T-helper 22 cell (primary cell): ENCODE results near the gene ATG13.
A peak's percentile ranks its signal among the peaks of the same experiment; 100 is the strongest.
"Not testable (repeated sequence)": the region's sequence is repeated elsewhere in the genome, so short reads cannot be mapped to it uniquely, and the experiment has no call there.

ENCODE experiments used
- DNase-seq: peaks from one replicate; pipeline ENCODE4 v3.0.0-alpha.2; 2020; ENCODE audit warnings: low read depth

The ATG13 gene

GRCh38 chr11:46617134-46617971, at the start of gene ATG13, which contains the start of gene HARBI1:
Gene ATG13, plus strand, starts transcription at chr11:46617553. Its CDS starts 26,739 bp downstream, at chr11:46644292.
Gene HARBI1, minus strand, starts transcription at chr11:46617227. Its CDS starts 990 bp downstream, at chr11:46616237.
- DNase-seq, result peak; percentile 84

DNA sequence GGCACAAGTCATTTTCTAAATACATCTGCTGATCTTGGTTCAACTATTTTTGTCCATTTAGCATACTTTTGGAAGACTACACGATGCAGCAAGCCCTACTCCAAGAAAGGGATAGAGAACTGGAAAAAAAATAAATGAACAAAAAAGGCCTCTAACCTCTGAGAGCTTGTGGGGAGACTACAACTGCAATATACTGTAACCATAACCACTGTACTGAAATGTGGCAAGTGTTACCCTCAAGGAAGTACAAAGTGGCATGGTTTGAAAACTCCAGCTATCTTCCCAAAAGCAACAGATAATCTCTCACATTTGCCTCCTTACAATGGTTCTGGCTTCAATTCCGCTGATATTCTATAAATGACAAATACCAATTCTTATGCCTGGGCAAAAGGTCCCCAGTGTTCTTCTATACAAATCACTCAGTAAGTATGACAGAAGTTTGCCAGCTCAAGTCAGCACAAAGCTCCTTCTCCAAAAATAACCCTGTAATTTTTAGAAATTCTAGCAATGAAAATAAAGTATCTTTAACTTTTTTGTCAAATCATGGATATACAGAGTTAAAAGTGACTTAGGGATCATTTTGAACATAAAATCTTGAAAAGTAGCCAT, 46.5 kb upstream of the ATG13 start:
- no peak for DNase-seq

DNA sequence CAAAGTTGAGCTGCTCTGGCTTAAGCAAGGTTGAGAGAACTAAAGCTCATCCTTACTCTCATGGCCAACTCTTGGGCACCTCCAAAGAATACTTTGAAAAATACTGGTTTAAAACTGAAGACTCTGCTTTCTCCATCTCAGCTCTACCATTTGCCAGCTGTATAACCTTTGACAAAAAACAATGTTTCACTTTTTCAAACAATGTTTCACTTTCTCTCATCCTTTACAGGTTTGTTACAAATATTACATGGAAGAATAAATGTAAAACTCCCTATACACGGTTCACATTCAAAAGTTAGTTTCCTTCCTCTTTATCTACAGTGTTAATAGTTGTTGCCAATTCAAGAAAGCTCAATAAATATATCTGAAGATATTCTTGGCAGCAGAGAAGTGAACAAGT, 42.7 kb upstream of the ATG13 start:
- no peak for DNase-seq

- DNase-seq, result no peak
Observed at GRCh38 chr11:46577058-46577457, 40.3 kb upstream of the ATG13 start.

GRCh38 chr11:46582588-46582987, 34.8 kb upstream of the ATG13 start:
- no peak for DNase-seq

- not testable (repeated sequence) for DNase-seq
Observed at GRCh38 chr11:46583513-46583912, 33.8 kb upstream of the ATG13 start.

DNA sequence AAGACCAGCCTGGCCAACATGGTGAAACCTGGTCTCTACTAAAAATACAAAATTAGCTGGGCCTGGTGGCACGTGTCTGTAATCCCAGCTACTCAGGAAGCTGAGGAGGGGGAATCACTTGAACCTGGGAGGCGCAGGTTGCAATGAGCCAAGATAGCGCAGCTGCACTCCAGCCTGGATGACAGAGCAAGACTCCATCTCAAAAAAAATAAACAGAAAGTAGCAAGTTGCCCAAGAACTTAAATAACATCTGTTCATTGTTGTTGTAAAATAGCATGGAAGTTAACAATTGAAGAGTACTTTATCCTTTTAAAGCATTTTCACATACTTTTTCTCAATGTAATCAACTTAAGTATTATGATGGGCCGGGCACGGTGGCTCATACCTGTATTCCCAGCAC, 29.2 kb upstream of the ATG13 start:
- DNase-seq, result no peak

DNA sequence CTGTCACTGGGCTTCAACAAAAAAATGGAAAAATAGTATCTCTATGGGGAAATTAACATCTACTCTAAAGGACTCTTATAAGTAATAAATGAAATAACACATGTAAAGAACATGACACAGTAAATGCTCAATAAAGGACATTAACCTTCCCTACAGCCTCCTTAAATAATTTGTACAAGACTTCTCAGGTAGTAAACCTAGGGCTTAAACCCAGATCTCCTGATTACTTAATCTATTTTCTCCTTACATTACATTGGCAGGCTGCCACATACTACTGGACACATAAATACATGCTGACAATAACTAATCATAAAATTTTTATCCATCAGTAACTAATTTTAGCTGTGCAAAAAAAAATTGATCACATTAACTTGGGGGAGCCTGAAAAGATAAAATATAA, 28.4 kb upstream of the ATG13 start:
- no peak for DNase-seq

- no peak for DNase-seq
Observed at GRCh38 chr11:46590740-46591605, 26.4 kb upstream of the ATG13 start.

- DNase-seq, result peak; percentile 61
Observed at GRCh38 chr11:46593550-46594373, 23.6 kb upstream of the ATG13 start, which contains the start of gene AMBRA1. Gene AMBRA1, minus strand, starts transcription at chr11:46594023. Its CDS starts 45,643 bp downstream, at chr11:46548380.

DNA sequence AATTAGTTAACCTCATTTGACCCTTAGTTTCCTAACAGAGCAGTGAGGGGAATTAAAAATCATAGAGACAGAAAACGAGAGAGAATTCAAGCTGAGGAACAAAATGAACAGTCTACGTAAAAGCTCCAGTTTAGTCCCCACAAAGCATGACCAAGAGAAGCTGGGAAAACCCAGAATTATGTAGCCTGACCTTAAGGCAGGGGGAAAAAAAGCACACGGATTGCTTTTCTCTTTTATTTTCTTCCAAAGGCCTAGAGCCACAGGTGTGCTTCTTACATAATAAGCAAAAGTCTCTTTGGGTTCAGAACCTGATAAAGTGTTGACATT, 23.0 kb upstream of the ATG13 start:
- DNase-seq, result no peak

- DNase-seq, result no peak
Observed at GRCh38 chr11:46594785-46595184, 22.6 kb upstream of the ATG13 start.

- no peak for DNase-seq
Observed at GRCh38 chr11:46597155-46597554, 20.2 kb upstream of the ATG13 start.

DNA sequence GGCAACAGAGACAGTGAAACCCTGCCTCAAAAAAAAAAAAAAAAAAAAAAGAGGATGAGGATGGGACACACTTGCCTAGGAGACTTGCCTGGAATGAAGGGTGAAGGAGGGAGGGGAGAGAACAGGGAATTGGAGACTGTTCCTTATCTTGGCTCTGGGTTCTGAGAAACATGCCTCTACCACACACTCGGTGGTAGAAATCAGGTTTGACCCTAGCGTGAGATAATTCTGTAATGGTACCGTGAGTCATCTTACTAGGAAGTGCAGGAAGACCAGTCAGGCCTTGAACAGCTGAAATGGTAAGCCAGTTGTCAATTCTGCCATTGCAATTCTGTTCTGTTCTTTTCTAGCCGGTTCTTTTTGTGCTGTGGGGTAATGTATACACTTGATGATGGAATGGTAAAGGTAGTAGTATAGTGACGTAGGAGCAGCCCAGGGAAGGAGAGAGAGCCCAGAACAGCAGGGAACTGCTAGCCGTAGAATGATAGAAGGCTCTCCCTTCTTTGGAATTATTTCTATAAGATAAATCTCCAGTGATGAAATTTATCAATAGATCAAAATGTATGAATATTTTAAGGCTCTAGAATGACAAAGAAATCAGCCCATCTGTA, 19.6 kb upstream of the ATG13 start:
- DNase-seq, result no peak

GRCh38 chr11:46599340-46600193, 17.8 kb upstream of the ATG13 start:
- DNase-seq, result no peak

DNA sequence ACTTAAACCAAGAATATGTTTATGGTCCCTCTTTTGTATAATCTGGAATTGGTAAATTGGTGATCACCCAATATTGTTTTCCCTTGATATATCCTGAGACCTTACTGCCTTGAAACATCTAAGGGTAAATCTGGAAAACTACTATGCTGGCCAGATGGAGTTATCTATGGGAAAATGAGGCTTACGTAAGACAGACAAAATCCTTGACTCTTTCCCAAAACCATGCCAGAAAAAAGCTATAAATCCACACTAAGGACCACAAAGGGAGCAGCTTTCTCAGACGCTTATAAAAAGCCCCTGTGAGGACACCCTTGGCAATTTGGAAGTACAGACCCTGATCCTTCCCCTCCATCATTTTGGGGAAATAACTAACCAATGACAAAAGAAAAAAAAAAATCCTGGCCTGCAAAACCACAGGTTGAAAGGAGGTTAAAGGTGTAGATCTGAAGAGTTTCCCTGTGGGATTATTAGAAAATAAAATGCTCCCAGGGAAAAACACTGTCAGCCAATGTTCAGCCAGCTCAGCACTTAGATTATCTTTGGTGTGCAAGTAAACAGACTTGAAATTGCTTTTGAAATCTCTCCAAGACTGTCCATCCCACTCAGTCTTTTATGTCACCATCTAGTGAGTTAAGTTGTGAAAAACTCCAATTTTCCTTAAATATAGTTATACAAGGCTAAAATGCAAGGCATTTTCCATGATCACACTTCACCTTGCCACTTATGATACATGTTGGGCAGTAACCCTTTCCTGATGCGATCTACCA, 17.0 kb upstream of the ATG13 start:
- DNase-seq, result no peak

GRCh38 chr11:46601129-46601528, 16.2 kb upstream of the ATG13 start:
- no peak for DNase-seq

DNA sequence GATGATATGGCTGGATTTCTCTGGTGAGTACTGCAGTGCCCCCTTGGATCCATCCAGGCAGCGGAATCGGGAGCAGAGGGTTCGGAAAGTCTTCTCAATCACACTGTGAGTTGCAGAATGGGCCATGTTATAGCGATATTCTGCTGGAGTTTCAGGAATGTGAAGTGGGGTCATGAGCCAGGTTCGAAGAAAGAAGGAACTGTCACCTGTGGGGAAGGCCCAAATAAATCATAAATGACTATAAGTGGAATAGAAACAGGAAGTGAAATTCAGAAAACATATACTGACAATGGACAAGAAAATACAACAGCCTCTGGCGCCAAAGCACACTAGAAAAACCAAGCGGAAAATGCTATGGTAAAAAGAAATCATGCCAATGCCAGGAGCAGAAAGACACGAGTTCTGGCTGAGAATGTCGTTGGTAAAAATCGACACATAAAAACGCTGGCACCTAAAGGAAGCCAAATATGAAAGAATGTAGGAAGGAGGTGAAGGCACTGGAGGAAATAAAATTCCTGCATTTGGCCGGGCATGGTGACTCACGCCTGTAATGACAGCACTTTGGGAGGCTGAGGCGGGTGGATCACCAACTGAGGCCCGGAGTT, 13.5 kb upstream of the ATG13 start:
- DNase-seq, result no peak

GRCh38 chr11:46604796-46605195, 12.6 kb upstream of the ATG13 start:
- DNase-seq, result no peak
